Measurements from ENCODE around the gene TRAPPC6A. TPM values are rescaled to one million over a fixed set of nuclear protein-coding genes. Genes with fewer than 3 reads are reported as not detected.

The TRAPPC6A gene
- total and polyA plus RNA-seq, 2 of the 4 experiments (the other 2 are of a cell fraction): 4.1 to 13.4 TPM

- intact Hi-C loops (cut with micrococcal nuclease): no loop called here
- H2BK20ac ChIP-seq (ENCODE audit: low read depth, low read length): no peak overlapping the region
These were observed 47.8 kb downstream of the TRAPPC6A start for GRCh38 chr19:45130236-45130635.

More at GRCh38 chr19:45130236-45130635, 47.8 kb downstream of the TRAPPC6A start:
- Histone ChIP-seq H3K4me3 (ENCODE audit: insufficient read depth, low read depth, low read length) (no peak overlapping the region), H2BK15ac (ENCODE audit: low read depth, low read length) (no peak overlapping the region), H3K9me1 (ENCODE audit: insufficient read depth, low read length) (peaks cover 15% of the 10 kb centered on the region), H2AK5ac (ENCODE audit: low read depth, low read length) (no peak overlapping the region), H4K20me1 (ENCODE audit: insufficient read depth, low read length) (peaks cover 70% of the 10 kb centered on the region), H3K27me3 (ENCODE audit: control insufficient read depth, insufficient read depth, low read length) (no peaks in the 10 kb centered on the region), H3K18ac (ENCODE audit: low read depth, low read length) (no peak overlapping the region), H3K14ac (replicated peaks; ENCODE audit: low read depth, low read length) (no peak overlapping the region), H3K36me3 (ENCODE audit: control insufficient read depth, insufficient read depth, low read length) (0 out of 2 replicates have a peak, but pooled peaks cover 6% of the 10 kb centered on the region), H2AK9ac (replicated peaks; ENCODE audit: low read depth, low read length, poor library complexity) (peak overlapping the region; percentile 61), H4K8ac (ENCODE audit: low read depth in 2 of 2, low read length in 2 of 2) (no peak overlapping the region), H3K4ac (ENCODE audit: low read depth, low read length) (no peak overlapping the region), H2AFZ (replicated peaks; ENCODE audit: low read length, poor library complexity) (no peak overlapping the region), H3K79me1 (ENCODE audit: low read depth in 1 of 2, low read length in 2 of 2) (peaks cover 35 to 86% of the 10 kb centered on the region in 2 experiments), H3K4me2 (ENCODE audit: low read depth, low read length) (no peak overlapping the region), H2BK5ac (ENCODE audit: low read depth, low read length, poor library complexity, severe bottlenecking) (no peak overlapping the region), H3K9me3 (ENCODE audit: control insufficient read depth, insufficient read depth, low read length) (no peaks in the 10 kb centered on the region), H2BK120ac (ENCODE audit: low read depth, low read length) (no peak overlapping the region), H4K91ac (ENCODE audit: insufficient read depth, low read depth, low read length) (no peak overlapping the region), H4K5ac (ENCODE audit: low read depth, low read length) (no peak overlapping the region), H3K23ac (ENCODE audit: low read depth, low read length) (no peak overlapping the region), H3K4me1 (ENCODE audit: control insufficient read depth, insufficient read depth, low read length) (no peaks in the 10 kb centered on the region; the same call in 1 of the 2 replicates), H3K27ac (ENCODE audit: insufficient read depth, low read length) (no peak overlapping the region), H3K9ac (ENCODE audit: low read depth, low read length) (no peak overlapping the region), H3K56ac (ENCODE audit: extremely low read depth, insufficient read depth, low read length) (no peak overlapping the region)
- POLR2A ChIA-PET (ENCODE audit: unreplicated experiment): no interaction called here
- TF ChIP-seq RFX5 (IDR thresholded peaks at IDR 0.05; ENCODE audit: low read depth, low read length): no peak
- TF ChIP-seq MXI1 (IDR thresholded peaks at IDR 0.05; ENCODE audit: borderline replicate concordance, low read depth, low read length): no peak
- no peak for TF ChIP-seq FOS (IDR thresholded peaks at IDR 0.05; ENCODE audit: low read depth, low read length)
- no peak for TF ChIP-seq POLR2A (IDR thresholded peaks at IDR 0.05; ENCODE audit: low read depth, low read length)
- TF ChIP-seq, protein P1, sequence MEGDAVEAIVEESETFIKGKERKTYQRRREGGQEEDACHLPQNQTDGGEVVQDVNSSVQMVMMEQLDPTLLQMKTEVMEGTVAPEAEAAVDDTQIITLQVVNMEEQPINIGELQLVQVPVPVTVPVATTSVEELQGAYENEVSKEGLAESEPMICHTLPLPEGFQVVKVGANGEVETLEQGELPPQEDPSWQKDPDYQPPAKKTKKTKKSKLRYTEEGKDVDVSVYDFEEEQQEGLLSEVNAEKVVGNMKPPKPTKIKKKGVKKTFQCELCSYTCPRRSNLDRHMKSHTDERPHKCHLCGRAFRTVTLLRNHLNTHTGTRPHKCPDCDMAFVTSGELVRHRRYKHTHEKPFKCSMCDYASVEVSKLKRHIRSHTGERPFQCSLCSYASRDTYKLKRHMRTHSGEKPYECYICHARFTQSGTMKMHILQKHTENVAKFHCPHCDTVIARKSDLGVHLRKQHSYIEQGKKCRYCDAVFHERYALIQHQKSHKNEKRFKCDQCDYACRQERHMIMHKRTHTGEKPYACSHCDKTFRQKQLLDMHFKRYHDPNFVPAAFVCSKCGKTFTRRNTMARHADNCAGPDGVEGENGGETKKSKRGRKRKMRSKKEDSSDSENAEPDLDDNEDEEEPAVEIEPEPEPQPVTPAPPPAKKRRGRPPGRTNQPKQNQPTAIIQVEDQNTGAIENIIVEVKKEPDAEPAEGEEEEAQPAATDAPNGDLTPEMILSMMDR (conservative IDR thresholded peaks at IDR 0.05; ENCODE audit: low read depth, low read length): no peak
- CTCF ChIA-PET: no interaction called here
- in situ Hi-C loops (cut with MboI; ENCODE audit: low sequenced_read_pairs) (no loop called here), dilution Hi-C loops (cut with HindIII; ENCODE audit: low sequenced_read_pairs, unreplicated experiment) (no loop called here)
- no peak for DNase-seq
- ATAC-seq (ENCODE audit: low read depth): no peak
- BruUV-seq (replicated peaks): no TSS peak
- 89% methylated on average over 9 of the region's 13 CpGs; no CpG with 5 or more reads in 1 of the 2 experiments for WGBS, 2 experiments (ENCODE audit: extremely low coverage in 2 of 2, insufficient read length in 1 of 2)

Data from IMR-90 (cell line).